Calu3 (cell line): Measurements from ENCODE around the gene PABPC4L. TPM values are rescaled to one million over a fixed set of nuclear protein-coding genes. Genes with fewer than 3 reads are reported as not detected.

Experiments
- BruUV-seq: library from RNA; stranded (reverse); fragments of 400-500 nt; replicated peaks from 2 replicates; lab custom pipeline; 2021; lab: Mats Ljungman, UMichigan
- CTCF ChIA-PET: fragments of 300-600 bp; sonication (Branson Sonifier 250); formaldehyde crosslinking; loops from one replicate; lab custom pipeline; 2022; ENCODE audit warnings: antibody characterized with exemption; lab: Charles Lee
- DNase-seq: peaks from one replicate; pipeline ENCODE4 v3.0.0; 2022
- H3K27ac Mint-ChIP-seq: one replicate; pipeline ENCODE4 v1.8.0; 2022; ENCODE audit warnings: mixed read lengths; ENCODE audit not compliant: unreplicated experiment
- H3K27me3 Mint-ChIP-seq: one replicate; pipeline ENCODE4 v1.8.0; 2022; ENCODE audit warnings: mixed read lengths; ENCODE audit not compliant: unreplicated experiment
- H3K36me3 Mint-ChIP-seq: one replicate; pipeline ENCODE4 v1.8.0; 2022; ENCODE audit warnings: mild to moderate bottlenecking, moderate library complexity, mixed read lengths; ENCODE audit not compliant: insufficient read depth, unreplicated experiment
- H3K4me1 Mint-ChIP-seq: one replicate; pipeline ENCODE4 v1.8.0; 2022; ENCODE audit warnings: mild to moderate bottlenecking, low read depth, mixed read lengths; ENCODE audit not compliant: unreplicated experiment
- H3K4me3 Mint-ChIP-seq: one replicate; pipeline ENCODE4 v1.8.0; 2022; ENCODE audit warnings: mild to moderate bottlenecking, low read depth, moderate library complexity, mixed read lengths; ENCODE audit not compliant: unreplicated experiment
- H3K9me3 Mint-ChIP-seq: one replicate; pipeline ENCODE4 v1.8.0; 2022; ENCODE audit warnings: low read depth, mixed read lengths; ENCODE audit not compliant: unreplicated experiment
- CTCF ChIP-seq: fragments of 200-600 bp; IDR thresholded peaks from one replicate; pipeline ENCODE4 v1.8.0; 2022; ENCODE audit warnings: antibody characterized with exemption; ENCODE audit not compliant: unreplicated experiment
- intact Hi-C: fragments of 100-400 bp; cut with micrococcal nuclease; formaldehyde crosslinking; loops from one replicate; pipeline ENCODE4 v1.10.0; 2022; ENCODE audit not compliant: unreplicated experiment
- total RNA-seq: library from RNA; stranded (reverse); gene quantifications from 2 replicates; pipeline ENCODE4 v1.2.3, GENCODE V29; 2022

The PABPC4L gene
- total RNA-seq, 1 experiment from 2014 or later = not detected

- H3K27ac Mint-ChIP-seq = no peak overlapping the region
- CTCF ChIA-PET = no interaction called here
- intact Hi-C loops = no loop called here
- no peaks in the 10 kb centered on the region for H3K27me3 Mint-ChIP-seq
- DNase-seq = no peak
- no peaks in the 10 kb centered on the region for H3K4me1 Mint-ChIP-seq
- peaks cover 6% of the 10 kb centered on the region for H3K9me3 Mint-ChIP-seq
- BruUV-seq = no TSS peak
- H3K4me3 Mint-ChIP-seq = no peak overlapping the region
- no peak for TF ChIP-seq CTCF
- H3K36me3 Mint-ChIP-seq = no peaks in the 10 kb centered on the region
Observed at GRCh38 chr4:134200811-134201215, 776 bp downstream of the PABPC4L start.

GRCh38 chr4:134189949-134190348 lies 11.6 kb downstream of the PABPC4L start:
- peaks cover 14% of the 10 kb centered on the region for H3K9me3 Mint-ChIP-seq
- intact Hi-C loops = no loop called here
- H3K36me3 Mint-ChIP-seq = no peaks in the 10 kb centered on the region
- DNase-seq = no peak
- no peak overlapping the region for H3K4me3 Mint-ChIP-seq
- BruUV-seq = no TSS peak
- H3K27me3 Mint-ChIP-seq = no peaks in the 10 kb centered on the region
- TF ChIP-seq CTCF = no peak
- no peak overlapping the region for H3K27ac Mint-ChIP-seq
- H3K4me1 Mint-ChIP-seq = no peaks in the 10 kb centered on the region
- CTCF ChIA-PET = no interaction called here

GRCh38 chr4:134189480-134189879 lies 12.1 kb downstream of the PABPC4L start:
- TF ChIP-seq CTCF = no peak
- Mint-ChIP-seq H3K36me3 (no peaks in the 10 kb centered on the region), H3K9me3 (peaks cover 14% of the 10 kb centered on the region), H3K4me1 (no peaks in the 10 kb centered on the region), H3K27ac (no peak overlapping the region), H3K4me3 (no peak overlapping the region), H3K27me3 (no peaks in the 10 kb centered on the region)
- BruUV-seq = no TSS peak
- intact Hi-C loops = no loop called here
- DNase-seq = no peak
- CTCF ChIA-PET = no interaction called here

- no peaks in the 10 kb centered on the region for H3K27me3 Mint-ChIP-seq
- no peak overlapping the region for H3K4me3 Mint-ChIP-seq
- BruUV-seq = no TSS peak
- H3K4me1 Mint-ChIP-seq = no peaks in the 10 kb centered on the region
- H3K27ac Mint-ChIP-seq = no peak overlapping the region
- CTCF ChIA-PET = no interaction called here
- intact Hi-C loops = no loop called here
- H3K36me3 Mint-ChIP-seq = no peaks in the 10 kb centered on the region
- no peak for TF ChIP-seq CTCF
- H3K9me3 Mint-ChIP-seq = peaks cover 8% of the 10 kb centered on the region
- no peak for DNase-seq
Observed at GRCh38 chr4:134178706-134179105, 22.9 kb downstream of the PABPC4L start.

- no peak overlapping the region for H3K4me3 Mint-ChIP-seq
- no peaks in the 10 kb centered on the region for H3K4me1 Mint-ChIP-seq
- DNase-seq = no peak
- no peak for TF ChIP-seq CTCF
- BruUV-seq = no TSS peak
- intact Hi-C loops = no loop called here
- no peaks in the 10 kb centered on the region for H3K36me3 Mint-ChIP-seq
- H3K27me3 Mint-ChIP-seq = no peaks in the 10 kb centered on the region
- CTCF ChIA-PET = no interaction called here
- peaks cover 4% of the 10 kb centered on the region for H3K9me3 Mint-ChIP-seq
- no peak overlapping the region for H3K27ac Mint-ChIP-seq
Observed at GRCh38 chr4:134174271-134174670, 27.3 kb downstream of the PABPC4L start.
